K562 (cell line): ENCODE results near the gene CALML6.

Experiments
- FOXM1 ChIP-seq, 2 experiments: fragments of 450-650 bp in 1 of 2; sonication (generic) in 1 of 2; formaldehyde crosslinking in 1 of 2; IDR thresholded peaks; 2 replicates each; pipeline versions ENCODE4 v1.6.1 to v1.9.0; 2017 to 2022; ENCODE audit warnings: low read depth in 2 of 2, mild to moderate bottlenecking in 2 of 2, missing genetic modification reagents in 1 of 2, moderate library complexity in 1 of 2
- MYBL2 ChIP-seq, 2 experiments: fragments of 450-650 bp in 1 of 2; sonication (generic) in 1 of 2; formaldehyde crosslinking in 1 of 2; IDR thresholded peaks; 2 replicates each; pipeline versions ENCODE4 v1.6.1 to v1.8.1; 2017 to 2022; ENCODE audit warnings: borderline replicate concordance in 1 of 2, inconsistent platforms in 1 of 2, low read depth in 1 of 2, mild to moderate bottlenecking in 1 of 2, missing genetic modification reagents in 1 of 2, moderate library complexity in 1 of 2
- RCOR1 ChIP-seq, 2 experiments: IDR thresholded peaks; 2 replicates each; pipeline ENCODE4 v1.6.1; 2012; ENCODE audit warnings: low read depth in 2 of 2, low read length in 2 of 2, borderline replicate concordance in 1 of 2, improper control_type of control experiment in 1 of 2
- REST ChIP-seq, 2 experiments: fragments of 450-650 bp; formaldehyde crosslinking in 1 of 2; IDR thresholded peaks; 2 replicates each; pipeline versions ENCODE4 v1.4.0 to v1.6.1; 2014 to 2020; ENCODE audit warnings: mild to moderate bottlenecking in 2 of 2, borderline replicate concordance in 1 of 2, low read depth in 1 of 2
- ZNF197 ChIP-seq: fragments of 200-800 bp; sonication (Bioruptor generic); IDR thresholded peaks from 2 replicates; pipeline ENCODE4 v1.6.1; 2016; ENCODE audit warnings: low read depth, missing genetic modification characterization, missing compliant biosample characterization

GRCh38 chr1:1893291-1893985 is 21.6 kb upstream of the CALML6 start:
- TF ChIP-seq RCOR1 (IDR thresholded peaks at IDR 0.05; ENCODE audit: borderline replicate concordance in 1 of 2, low read depth in 2 of 2, low read length in 2 of 2) (no peak), FOXM1 (IDR thresholded peaks at IDR 0.05; ENCODE audit: low read depth) (no peak), FOXM1 (CRISPR knock-in tag; IDR thresholded peaks at IDR 0.05; ENCODE audit: low read depth) (no peak), MYBL2 (IDR thresholded peaks at IDR 0.05; ENCODE audit: low read depth) (no peak), MYBL2 (CRISPR knock-in tag; IDR thresholded peaks at IDR 0.05; ENCODE audit: borderline replicate concordance) (no peak), ZNF197 (CRISPR knock-in tag) (no peak), REST (IDR thresholded peaks at IDR 0.05; ENCODE audit: borderline replicate concordance) (no peak), REST (CRISPR knock-in tag; IDR thresholded peaks at IDR 0.05; ENCODE audit: low read depth) (no peak)
